Measurements from ENCODE around the gene NPDC1.
"Not testable (repeated sequence)": the region's sequence is repeated elsewhere in the genome, so short reads cannot be mapped to it uniquely, and the experiment has no call there.

The NPDC1 gene

DNA sequence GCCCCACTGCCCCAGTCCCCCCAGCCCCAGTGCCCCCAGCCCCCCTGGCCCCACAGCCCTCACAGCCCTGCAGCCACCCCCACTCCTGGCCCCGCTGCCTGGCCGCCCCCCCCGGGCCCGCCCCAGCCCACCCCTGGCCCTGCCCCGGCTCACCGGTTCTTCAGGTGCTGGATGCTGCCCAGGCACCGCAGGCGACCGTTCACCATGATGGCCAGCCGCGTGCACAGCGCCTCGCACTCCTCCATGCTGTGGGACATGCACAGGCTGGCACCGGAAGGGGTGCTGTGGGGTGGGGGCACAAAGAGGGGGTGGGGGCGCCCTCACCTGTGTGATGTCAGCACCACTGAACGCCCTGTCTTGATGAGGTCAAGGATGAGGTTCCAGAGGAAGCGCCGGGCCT lies 36.8 kb downstream of the NPDC1 start:
- no peak for DNase-seq

DNA sequence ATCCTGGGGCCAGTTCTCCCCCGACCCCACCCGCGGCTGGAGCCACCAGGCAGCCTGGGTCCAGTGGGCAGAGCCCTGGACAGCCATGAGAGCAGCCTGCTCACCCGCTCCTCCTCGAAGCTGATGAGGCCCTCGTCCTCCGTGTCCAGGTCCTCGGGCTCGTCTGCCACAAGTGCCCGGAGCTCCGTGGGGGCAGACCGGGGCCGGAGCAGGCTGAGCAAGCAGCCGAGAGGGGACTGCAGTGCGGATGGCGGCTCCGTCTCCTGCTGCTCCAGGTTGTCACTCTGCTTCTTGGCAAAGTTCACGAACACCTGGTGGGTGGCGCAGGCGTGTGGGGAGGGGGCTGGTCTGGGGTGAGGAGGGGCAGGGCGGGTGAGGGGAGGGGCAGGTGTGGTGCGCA lies 37.7 kb downstream of the NPDC1 start:
- DNase-seq: no peak

DNA sequence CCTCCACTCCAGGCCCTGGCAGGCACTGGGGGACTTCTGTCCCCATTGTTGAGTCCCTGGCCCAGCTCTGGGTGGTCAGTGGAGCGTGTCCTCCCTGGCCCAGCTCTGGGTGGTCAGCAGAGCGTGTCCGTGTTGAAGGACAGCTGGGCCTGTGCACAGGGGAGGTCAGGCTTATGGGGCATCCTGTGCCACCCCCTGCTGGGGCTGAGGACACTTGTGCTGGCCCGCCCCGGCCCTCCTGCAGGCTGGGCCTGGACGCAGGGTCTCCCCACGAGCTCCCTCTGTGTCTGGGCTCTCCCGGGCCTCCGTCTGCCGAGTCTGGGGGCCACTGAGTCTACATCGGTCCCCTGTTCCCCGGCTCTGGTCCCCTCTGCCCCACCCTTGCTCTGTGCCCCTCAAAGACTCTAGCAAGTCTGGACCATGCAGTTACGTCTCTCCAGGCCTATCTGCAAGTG lies 38.1 kb downstream of the NPDC1 start:
- DNase-seq: no peak

DNA sequence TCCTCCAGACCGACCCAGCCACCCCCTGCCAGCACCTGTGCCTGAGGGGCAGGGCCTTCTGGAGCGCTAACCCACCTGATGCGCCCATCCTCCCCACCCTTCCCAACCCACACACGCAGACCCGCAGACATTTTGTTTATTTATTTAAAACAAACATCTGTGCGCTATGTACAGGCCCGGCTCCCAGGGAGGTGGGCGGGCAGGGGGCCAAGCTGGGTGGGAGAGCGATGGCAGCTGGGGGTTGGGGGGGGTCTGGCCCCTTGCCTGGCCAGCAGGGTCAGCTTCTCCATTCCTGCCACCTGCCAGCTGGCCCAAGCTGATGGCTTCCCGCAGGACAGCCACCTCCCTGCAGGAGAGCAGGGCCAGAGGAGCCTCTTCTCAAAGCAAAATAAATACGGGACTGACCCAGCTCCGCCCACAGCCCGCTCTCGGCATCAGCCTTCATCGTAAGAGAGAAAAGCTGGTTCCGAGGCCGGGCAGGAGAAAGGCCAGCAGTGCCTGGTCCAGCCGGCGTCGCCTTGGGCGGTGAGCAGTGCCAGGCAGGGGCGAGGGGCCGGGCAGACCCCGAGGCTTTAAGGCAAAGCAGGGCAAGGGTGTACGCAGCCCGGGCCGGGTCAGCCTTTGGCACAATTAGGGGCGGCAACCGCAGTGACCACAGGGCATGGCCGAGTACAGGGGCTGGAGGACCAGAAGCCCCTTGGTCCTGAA lies 38.7 kb downstream of the NPDC1 start:
- DNase-seq: no peak

DNA sequence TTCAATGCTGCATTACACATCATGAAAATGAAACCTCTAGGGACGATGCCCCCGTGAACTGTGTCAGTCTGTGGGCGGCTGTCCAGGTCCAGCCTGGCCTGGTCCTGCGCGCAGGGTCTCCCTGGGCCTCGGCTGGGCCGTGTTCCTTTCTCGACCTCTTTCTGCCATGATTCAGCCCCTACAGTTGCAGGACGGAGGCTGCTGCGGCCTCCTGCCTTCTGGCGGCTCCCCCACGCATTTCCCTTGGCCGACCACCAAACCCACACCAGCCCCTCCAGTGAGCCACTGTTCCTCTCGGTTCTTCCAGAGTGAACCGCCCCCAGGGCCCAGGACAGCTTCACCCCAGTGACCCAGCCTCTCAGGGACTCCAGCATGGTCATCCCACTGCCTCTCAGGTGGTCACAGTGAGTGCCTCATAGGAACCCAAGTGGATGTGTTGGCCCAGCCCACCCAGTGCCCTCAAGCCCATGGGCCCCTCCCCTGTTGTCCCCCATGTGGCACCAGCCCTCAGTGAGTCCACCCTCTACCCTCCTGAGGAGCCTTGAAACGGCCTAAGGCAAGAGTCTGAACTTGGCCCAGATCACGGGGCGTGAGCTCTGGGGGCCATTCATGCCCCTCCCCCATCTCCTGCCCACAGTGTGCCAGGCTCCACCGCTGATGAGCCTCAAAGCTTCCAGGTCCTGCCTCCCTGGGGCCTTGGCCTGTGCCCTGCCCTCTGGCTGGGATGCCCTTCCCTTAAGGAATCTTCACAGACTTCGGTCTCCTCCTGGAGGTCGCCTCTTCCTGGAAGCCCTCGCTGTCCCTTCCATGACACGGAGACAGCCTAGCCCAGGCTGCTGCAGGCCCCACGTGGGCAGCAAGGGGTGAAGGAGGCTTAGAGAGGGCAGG lies 39.6 kb downstream of the NPDC1 start:
- DNase-seq: no peak

DNA sequence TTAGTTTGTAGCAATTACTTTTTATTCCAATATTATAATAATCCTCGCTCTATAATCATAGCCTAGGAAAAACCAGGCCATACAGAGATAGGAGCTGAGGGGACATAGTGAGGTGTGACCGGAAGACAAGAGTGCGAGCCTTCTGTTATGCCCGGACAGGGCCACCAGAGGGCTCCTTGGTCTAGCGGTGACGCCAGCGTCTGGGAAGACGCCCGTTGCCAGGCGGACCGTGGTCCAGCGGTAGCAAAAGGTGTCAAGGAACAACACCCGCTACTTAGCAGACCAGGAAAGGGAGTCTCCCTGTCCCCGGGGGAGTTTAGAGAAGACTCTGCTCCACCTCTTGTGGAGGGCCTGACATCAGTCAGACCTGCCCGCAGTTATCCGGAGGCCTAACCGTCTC lies 41.7 kb downstream of the NPDC1 start:
- DNase-seq: not testable (repeated sequence)

DNA sequence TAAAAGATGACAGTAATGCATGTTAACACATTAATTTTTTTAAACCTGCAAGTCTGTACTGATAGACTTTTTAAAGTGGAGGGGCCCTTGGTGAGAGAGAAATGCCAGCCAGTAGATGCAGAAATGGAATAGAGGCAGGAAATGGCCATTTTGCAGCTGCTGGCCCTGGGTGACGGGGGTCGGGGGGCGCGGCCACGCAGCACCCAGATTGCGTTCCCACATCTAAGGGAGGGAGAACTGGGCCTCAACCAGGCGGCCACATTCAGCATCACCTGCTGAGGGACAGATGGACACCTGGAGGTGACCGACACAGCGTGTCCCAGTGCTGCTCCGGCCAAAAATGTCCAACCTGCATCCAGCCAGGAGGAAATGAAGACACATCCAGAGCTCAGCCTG lies 43.3 kb downstream of the NPDC1 start:
- no peak for DNase-seq

DNA sequence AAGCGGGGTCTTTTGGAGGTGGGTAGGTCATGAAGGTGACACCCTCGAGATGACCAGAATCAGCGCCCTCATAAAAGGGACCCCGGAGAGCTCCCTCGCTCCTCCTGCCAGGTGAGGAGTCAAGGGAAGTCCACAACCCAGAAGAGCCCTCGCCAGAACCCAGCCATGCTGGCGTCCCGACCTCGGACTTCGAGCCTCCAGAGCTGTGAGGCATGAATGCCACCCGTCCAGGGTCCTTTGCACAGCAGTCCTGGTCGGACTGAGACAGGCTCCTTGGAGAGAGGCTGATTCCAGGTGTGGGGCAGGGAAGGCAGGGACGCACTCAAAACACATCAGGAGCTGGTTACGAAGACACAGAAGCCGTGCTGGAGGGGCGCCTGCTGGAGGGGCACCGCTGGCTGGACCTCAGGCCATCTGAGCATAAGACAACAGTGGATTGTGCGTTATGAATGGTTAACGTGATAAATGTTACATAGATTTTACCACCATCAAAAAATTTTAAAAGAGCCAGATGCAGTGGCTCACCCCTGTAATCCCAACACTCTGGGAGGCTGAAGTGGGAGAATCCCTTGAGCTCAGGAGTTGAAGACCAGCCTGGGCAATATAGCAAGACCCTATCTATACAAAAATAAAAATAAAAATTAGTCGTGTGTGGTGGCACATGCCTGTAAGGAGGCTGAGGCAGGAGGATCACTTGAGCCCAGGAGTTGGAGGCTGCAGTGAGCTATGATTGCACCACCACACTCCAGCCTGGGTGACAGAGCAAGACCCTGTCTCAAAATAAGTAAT lies 43.9 kb downstream of the NPDC1 start:
- DNase-seq: no peak

DNA sequence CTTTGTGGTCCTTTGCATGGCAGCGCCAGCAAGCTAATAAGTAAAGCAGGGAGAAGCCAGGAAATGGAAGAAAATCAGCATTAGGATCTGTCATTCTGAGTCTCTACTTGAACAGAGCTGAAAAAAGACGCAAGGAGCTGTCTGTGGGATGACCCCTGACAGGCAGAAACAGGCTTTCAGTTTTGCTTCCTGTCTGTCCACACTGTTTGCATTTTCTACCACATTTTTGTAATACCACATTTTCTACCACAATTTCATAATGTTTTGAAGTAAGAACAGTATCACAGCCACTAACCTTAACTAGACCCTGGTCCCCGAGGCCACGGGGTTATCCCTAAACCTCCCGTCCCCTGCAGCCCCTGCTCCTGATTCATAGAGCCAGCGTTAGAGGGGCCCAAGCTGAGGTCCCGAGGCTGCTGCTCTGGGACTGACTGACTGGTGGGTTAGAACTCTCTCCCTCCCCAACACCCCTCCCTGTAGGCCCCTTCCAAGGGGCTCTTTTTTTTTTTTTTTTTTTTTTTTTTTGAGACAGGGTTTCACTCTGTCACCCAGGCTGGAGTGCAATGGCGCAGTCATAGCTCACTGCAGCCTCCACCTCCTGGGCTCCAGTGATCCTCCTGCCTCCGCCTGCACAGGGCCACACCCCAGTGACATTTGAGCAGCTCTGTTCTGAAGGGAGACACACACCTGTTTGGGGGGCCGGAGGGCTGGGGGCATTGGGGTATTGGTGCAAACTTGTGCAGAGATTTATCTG lies 45.6 kb downstream of the NPDC1 start:
- DNase-seq: no peak

DNA sequence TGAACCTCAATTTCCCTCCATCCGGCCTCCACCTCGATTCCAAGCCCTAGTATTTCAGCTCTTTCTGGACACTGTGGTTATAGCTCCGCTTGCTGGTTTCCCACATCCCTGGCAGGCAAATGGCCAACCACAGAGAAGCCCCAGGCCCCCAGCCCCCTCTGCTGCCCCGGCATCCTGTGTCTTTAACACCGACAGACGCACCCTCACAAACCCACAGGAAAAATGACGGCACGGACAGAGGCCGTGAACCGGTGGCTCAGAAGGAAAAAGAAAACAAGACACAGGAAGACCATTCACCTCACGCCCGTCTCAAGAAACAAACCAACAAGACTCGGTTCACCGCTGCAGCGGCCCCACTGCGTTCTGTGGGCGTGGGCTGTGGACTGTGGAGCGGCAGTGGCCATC lies 48.1 kb downstream of the NPDC1 start:
- DNase-seq: no peak

DNA sequence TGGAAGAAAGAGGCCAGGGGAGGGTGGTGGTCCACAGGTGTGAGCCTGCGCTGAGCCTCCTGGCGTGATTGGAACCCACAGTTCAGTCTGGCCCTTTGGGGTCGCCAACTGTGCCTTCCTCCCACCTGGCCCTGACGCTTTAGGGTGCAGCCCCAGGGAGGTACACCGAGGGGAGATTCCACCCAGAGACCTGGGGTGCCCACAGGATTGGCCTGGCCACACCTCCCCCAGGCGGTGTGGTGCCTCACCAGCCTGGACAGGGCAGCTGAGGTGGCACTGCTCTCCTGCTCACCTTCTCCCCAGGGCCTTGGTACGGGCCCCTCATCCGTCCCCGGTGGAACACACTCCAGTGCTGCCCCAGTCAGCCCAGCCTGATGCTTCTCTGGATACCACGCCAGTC lies 48.6 kb downstream of the NPDC1 start:
- DNase-seq: no peak

DNA sequence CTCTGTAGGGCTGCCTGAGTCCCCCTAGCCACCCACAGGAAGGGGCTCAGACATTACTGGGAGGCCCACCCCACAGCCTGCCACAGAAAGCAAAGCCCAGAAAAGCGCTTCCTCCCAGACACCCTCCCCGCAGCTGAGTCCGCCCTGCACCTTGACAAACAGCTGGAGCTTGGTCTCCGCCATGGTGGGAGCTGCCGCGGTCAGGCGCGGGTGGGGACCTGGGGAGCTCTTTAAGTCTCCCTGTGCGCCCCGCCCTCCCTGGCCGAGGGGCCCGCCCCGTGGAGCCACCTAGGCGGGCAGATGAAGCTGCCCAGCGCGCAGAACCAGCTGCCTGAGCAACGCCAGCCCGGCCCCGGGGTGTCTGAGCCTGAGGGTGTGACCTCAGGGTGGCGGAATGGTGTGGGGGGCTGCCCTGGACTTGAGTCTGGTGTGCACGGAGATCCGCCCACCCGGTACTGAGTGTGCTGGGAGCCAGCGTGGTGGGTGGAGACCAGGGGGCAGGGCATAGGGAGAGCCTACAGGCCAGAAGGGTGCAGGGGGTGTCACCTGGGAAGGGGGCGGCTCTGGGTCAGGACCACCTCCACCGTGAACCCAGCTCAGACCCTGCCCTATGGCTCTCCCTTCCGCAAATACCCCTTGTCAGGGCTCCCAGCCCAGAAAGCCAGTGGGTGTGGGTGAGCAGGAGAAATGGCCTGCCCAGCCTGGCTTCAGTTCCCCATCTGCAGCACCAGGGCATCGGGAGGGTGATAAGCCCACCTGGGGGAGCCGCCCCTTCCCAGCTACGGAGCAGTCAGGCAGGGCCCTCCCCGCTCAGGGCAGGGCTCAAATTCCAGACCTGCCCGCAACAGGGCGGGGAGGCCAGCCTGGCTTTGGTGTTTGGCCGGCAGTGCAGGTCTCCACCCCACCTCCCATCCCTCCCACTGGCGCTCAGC lies 49.4 kb downstream of the NPDC1 start, which contains the start of gene CLIC3:
TSS of gene CLIC3 (minus strand) at position 208 of the 932 bp plus-strand sequence. CDS start at position 183, 25 bp downstream.
- DNase-seq: peak in 4 of 6 experiments; percentile 20 to 43 (median 24)

DNA sequence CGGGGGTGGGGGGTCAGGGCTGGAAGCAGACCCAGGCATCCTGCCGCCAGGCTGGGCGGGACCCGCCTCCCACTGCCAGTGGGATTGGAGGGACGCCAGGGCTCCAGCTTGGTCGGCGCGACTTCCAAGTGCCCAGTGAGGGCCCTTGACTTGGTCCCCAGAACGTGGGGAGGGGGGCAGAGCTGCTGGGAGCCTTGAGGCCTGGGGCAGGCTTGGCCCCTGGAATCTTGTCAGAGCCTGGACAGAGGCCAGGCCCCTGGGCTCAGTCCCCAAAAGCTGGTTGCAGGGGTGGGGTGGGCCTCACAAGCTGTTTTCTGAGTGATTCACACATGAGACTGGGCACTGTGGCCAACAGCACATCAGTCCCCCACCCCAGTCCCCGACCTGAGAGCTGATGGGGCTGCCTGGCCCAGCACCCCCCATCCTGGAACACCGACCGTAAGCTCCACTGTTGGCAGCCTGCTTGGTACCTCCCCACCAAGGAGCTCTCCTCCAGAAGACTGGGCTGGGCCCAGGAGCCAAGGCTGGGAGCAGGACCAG lies 50.1 kb downstream of the NPDC1 start:
- no peak for DNase-seq

DNA sequence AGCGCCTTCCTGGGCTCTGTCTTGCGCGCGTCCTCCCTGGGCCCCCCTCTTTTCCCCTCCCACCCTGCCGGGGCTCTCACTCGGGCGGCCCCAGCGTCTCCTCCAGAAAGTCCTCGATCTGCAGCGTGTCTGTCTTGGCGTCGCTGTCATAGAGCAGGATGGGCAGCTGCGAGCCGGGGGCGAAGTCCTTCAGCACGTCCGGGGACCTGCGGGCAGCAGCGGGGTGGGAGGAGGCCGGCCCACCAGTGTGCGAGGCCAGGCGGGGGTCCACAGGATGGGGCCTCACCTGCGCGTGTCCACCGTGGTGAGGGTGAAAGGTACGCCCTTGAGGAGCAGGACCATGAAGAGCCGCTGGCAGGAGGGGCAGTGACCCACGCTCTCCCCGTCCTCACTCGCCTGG lies 50.6 kb downstream of the NPDC1 start:
- DNase-seq: no peak

DNA sequence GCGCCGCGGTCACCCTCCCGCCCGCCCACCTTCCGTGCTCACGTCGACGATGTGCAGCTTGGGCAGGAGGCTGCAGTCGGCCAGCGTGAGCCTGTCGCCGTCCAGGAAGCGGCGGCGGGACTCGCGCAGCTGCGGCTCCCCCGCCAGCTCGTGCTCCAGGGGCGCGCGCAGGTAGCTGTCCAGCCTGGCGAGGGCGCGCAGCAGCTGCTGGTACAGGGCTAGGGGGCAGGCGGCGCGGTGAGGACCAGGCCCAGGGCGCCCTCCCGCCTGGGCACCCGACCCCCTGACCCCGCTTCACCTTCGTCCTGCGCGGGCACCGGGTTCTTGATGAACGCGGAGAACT lies 51.1 kb downstream of the NPDC1 start:
- DNase-seq: no peak

DNA sequence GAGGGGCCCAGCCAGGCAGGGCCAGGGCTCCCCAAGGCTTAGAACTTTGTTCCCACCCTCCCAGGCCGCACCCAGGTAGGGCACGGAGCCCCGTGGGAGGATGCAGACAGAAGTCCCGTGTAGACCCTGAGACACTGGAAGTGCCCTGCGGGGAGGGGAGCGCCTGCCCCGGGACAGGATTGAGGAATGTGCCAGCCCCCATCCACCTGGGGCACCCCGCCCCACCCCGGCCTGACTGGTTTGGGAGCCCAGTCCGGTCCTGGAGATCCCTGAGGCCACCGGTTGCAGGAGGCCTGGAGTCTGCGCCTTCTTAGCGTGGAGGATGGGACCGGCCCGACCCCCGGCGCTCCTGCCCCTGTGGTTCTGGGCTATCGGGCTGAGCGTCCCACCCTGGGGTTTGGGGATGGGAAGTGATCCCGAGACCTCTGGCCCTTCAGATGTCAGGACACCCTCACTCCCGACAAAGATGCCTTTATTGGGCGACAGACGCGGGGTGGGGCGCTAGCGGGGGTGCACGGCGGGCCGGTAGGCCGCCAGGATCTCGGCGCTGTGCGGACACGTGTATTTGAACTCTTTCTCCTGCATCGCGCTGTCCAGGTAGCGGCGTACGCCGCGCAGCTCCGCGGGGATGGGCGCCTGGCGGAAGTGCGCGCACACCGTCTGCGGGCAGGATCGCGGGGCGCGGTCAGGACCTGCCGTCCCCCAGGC lies 51.6 kb downstream of the NPDC1 start:
- no peak for DNase-seq

DNA sequence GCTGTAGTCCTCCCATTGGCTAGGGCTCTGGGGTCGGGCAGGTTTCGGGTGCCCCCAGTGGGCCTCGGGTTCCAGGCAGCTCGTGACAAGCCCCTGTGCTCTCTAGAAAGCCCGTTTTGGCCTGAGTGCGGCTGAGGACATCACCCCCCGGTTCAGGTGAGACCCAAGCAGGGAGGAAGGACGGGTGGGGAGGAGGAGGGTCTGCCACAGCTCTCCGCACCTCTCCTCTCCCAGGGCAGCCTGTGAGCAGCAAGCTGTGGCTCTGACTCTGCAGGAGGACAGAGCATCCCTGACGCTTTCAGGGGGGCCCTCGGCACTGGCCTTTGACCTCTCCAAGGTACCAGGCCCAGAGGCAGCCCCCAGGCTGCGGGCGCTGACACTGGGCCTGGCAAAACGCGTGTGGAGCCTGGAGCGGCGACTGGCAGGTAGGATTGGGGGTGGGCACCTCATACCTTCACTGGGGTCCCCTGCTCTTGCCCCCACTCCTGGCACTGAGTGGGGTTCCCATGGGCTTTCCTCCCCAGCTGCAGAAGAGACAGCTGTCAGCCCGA lies 53.1 kb downstream of the NPDC1 start:
- no peak for DNase-seq

DNA sequence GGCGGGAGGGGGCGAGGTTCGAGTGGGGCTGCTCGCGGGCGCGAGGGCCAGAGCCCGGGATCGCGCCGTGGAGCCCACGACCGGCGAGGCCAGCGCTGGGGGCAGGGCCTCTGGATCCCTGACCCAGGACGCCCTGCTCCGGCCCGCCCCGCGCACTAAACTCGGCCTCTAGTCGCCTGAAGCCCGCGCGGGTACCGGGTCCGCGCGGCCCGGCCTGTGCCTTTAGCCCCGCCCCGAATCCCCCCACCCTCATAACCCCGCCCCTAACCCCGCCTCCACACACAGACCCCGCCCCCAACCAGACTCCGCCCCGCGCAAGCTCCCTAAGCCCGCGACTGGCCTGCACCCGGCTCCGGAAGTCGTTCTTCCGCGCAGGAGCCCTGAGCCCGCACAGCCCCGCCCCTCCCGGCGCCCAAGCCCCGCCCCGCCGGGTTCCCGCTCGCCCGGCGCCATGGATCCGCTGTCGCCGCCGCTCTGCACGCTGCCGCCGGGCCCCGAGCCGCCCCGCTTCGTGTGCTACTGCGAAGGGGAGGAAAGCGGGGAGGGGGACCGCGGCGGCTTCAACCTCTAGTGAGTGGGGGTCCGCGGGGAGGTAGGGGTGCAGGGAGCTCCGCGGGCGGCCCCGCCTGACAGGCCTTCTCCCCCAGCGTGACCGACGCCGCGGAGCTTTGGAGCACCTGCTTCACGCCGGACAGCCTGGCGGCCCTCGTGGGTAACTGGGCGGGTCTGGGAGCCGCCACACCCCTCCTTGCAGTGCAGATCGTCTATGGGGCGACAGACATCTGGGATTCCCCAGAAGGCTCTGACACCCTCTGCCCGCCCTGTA lies 53.8 kb downstream of the NPDC1 start, which contains the start of gene PAXX:
TSS of gene PAXX (plus strand) at position 430 of the 826 bp plus-strand sequence. CDS start at position 452, 22 bp downstream.
- peak; percentile 85 to 91 (median 90) for DNase-seq
